ENCODE measurements around the gene NDOR1.
"Not testable (repeated sequence)": the region's sequence is repeated elsewhere in the genome, so short reads cannot be mapped to it uniquely, and the experiment has no call there.

NDOR1 gene

DNA sequence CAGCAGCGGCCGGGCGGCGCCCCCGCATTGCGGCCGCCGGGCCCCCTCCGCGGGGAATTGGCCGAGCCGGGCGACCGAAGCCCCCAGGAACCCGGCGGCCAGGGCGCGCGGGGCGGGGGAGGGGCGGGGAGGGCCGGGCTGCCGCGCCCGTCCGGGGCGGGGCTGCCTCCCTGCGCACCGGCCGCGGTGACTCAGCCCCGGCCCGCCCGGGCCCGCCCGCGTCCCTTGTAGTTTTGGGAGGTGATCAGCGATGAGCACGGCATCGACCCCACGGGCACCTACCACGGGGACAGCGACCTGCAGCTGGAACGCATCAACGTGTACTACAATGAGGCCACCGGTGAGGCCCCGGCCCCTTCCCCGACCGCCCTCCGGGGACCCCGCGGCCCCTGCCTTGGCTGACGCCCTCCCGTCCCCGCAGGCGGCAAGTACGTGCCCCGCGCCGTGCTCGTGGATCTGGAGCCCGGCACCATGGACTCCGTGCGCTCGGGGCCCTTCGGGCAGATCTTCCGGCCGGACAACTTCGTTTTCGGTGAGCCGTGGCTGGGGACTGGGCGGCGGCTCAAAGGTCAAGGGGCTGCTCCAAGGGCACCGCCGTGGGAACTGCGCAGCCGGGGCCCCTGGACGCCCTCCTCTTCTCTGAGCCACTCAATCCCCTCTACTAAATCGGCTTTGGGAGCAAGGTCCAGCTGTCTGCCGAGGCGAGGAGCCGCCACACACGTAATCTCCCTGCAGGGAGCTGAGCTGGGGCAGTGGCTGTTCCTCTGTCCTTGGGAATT is 36.2 kb downstream of the NDOR1 start:
- H3K27ac ChIP-seq (ENCODE audit: low read length): peak overlapping the region; percentile 63
- H3K4me2 ChIP-seq (ENCODE audit: low read length): peak overlapping the region; percentile 95
- peaks cover 20% of the 10 kb centered on the region for H3K36me3 ChIP-seq (replicated peaks; ENCODE audit: low read depth, low read length)
- H4K20me1 ChIP-seq (ENCODE audit: insufficient read depth, low read length): peaks cover 26% of the 10 kb centered on the region
- TF ChIP-seq EZH2phosphoT487 (IDR thresholded peaks at IDR 0.05; ENCODE audit: low read depth): no peak
- TF ChIP-seq, protein P1, sequence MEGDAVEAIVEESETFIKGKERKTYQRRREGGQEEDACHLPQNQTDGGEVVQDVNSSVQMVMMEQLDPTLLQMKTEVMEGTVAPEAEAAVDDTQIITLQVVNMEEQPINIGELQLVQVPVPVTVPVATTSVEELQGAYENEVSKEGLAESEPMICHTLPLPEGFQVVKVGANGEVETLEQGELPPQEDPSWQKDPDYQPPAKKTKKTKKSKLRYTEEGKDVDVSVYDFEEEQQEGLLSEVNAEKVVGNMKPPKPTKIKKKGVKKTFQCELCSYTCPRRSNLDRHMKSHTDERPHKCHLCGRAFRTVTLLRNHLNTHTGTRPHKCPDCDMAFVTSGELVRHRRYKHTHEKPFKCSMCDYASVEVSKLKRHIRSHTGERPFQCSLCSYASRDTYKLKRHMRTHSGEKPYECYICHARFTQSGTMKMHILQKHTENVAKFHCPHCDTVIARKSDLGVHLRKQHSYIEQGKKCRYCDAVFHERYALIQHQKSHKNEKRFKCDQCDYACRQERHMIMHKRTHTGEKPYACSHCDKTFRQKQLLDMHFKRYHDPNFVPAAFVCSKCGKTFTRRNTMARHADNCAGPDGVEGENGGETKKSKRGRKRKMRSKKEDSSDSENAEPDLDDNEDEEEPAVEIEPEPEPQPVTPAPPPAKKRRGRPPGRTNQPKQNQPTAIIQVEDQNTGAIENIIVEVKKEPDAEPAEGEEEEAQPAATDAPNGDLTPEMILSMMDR (IDR thresholded peaks at IDR 0.05; ENCODE audit: low read depth, low read length): no peak
- H3K79me2 ChIP-seq (ENCODE audit: low read length): peaks cover 47% of the 10 kb centered on the region
- H3K4me3 ChIP-seq (ENCODE audit: low read length): peak overlapping the region; percentile 97
- no peak overlapping the region for H2AFZ ChIP-seq (ENCODE audit: low read depth, low read length)
- no peaks in the 10 kb centered on the region for H3K9me3 ChIP-seq (ENCODE audit: insufficient read depth, low read length)
- peak overlapping the region; percentile 91 for H3K9ac ChIP-seq (ENCODE audit: low read length)
- H3K27me3 ChIP-seq (ENCODE audit: low read depth, low read length): no peaks in the 10 kb centered on the region
- H3K4me1 ChIP-seq (ENCODE audit: low read length): peaks cover 24% of the 10 kb centered on the region

DNA sequence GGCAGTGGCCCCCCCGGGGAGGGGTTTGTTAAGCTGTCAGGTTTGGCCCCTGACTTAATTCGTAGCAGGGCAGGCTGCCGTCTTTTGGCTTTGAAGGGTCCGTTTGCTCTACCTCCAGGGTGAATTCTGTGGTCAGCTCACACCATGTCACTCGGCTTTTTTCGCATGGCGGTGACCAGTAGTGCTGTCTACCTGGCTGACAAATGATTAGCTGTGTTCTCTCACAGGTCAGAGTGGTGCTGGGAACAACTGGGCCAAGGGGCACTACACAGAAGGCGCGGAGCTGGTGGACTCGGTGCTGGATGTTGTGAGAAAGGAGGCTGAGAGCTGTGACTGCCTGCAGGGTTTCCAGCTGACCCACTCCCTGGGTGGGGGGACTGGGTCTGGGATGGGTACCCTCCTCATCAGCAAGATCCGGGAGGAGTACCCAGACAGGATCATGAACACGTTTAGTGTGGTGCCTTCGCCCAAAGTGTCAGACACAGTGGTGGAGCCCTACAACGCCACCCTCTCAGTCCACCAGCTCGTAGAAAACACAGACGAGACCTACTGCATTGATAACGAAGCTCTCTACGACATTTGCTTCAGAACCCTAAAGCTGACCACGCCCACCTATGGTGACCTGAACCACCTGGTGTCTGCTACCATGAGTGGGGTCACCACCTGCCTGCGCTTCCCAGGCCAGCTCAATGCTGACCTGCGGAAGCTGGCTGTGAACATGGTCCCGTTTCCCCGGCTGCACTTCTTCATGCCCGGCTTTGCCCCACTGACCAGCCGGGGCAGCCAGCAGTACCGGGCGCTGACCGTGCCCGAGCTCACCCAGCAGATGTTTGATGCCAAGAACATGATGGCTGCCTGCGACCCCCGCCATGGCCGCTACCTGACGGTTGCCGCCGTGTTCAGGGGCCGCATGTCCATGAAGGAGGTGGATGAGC is 37.0 kb downstream of the NDOR1 start:
- H3K27me3 ChIP-seq (ENCODE audit: low read depth, low read length): no peaks in the 10 kb centered on the region
- H3K9ac ChIP-seq (ENCODE audit: low read length): peak overlapping the region; percentile 91
- TF ChIP-seq, protein P1 (IDR thresholded peaks at IDR 0.05; ENCODE audit: low read depth, low read length): no peak
- TF ChIP-seq EZH2phosphoT487 (IDR thresholded peaks at IDR 0.05; ENCODE audit: low read depth): no peak
- H3K79me2 ChIP-seq (ENCODE audit: low read length): peaks cover 43% of the 10 kb centered on the region
- peaks cover 20% of the 10 kb centered on the region for H3K36me3 ChIP-seq (replicated peaks; ENCODE audit: low read depth, low read length)
- H3K9me3 ChIP-seq (ENCODE audit: insufficient read depth, low read length): no peaks in the 10 kb centered on the region
- no peak overlapping the region for H2AFZ ChIP-seq (ENCODE audit: low read depth, low read length)
- peak overlapping the region; percentile 95 for H3K4me2 ChIP-seq (ENCODE audit: low read length)
- no peak overlapping the region for H3K27ac ChIP-seq (ENCODE audit: low read length)
- H4K20me1 ChIP-seq (ENCODE audit: insufficient read depth, low read length): peaks cover 26% of the 10 kb centered on the region
- peaks cover 16% of the 10 kb centered on the region for H3K4me1 ChIP-seq (ENCODE audit: low read length)
- H3K4me3 ChIP-seq (ENCODE audit: low read length): peak overlapping the region; percentile 97

DNA sequence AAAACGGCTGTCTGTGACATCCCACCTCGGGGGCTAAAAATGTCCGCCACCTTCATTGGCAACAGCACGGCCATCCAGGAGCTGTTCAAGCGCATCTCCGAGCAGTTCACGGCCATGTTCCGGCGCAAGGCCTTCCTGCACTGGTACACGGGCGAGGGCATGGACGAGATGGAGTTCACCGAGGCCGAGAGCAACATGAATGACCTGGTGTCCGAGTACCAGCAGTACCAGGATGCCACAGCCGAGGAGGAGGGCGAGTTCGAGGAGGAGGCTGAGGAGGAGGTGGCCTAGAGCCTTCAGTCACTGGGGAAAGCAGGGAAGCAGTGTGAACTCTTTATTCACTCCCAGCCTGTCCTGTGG is 37.7 kb downstream of the NDOR1 start:
- not testable (repeated sequence) for H2AFZ ChIP-seq (ENCODE audit: low read depth, low read length); H3K9ac ChIP-seq (ENCODE audit: low read length); H3K27ac ChIP-seq (ENCODE audit: low read length); H3K9me3 ChIP-seq (ENCODE audit: insufficient read depth, low read length); H3K4me2 ChIP-seq (ENCODE audit: low read length); H3K27me3 ChIP-seq (ENCODE audit: low read depth, low read length); H3K4me1 ChIP-seq (ENCODE audit: low read length); H3K4me3 ChIP-seq (ENCODE audit: low read length)
- peaks cover 26% of the 10 kb centered on the region for H4K20me1 ChIP-seq (ENCODE audit: insufficient read depth, low read length)
- H3K79me2 ChIP-seq (ENCODE audit: low read length): peaks cover 40% of the 10 kb centered on the region
- H3K36me3 ChIP-seq (replicated peaks; ENCODE audit: low read depth, low read length): peaks cover 20% of the 10 kb centered on the region

DNA sequence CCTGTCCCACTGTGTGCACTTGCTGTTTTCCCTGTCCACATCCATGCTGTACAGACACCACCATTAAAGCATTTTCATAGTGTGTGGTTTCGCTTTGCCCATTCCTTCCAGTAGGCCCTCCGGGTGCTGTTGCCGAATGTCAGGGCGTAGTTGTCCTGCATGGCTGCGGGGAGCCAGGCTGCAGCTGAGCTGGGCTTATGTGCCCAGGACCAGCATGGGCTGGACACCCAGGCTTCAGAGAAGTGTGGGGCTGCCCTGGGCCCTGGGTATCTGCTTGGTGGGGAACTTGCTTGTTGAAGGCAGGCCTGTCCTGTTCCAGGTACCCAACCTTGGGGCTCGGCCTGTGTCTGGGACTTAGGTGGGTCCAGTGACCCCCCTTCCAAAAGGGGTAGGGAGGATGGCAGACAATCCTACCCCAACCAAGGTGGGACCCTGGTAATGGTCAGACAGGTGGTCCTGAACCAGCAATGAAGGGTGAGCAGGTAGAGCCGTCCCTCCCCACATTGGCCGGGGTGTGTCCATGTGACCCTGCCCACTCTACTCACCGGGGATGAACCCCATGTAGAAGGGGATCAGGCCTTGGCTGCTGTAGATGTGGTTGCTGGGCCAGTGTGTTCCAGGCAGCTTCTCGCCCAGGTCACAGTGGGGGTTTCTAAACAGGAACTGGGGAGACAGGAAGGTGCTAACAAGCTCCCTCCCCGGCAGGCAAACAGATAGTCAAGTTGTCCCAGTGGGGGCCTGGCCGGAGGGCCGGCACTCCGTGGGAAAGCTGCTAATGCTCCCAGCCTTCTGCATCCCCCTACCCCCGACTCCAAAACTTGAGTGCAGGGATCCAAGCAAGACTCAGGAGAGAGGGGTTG is 38.4 kb downstream of the NDOR1 start:
- Histone ChIP-seq H3K27ac (ENCODE audit: low read length) (no peak overlapping the region), H3K79me2 (ENCODE audit: low read length) (peaks cover 34% of the 10 kb centered on the region), H3K9ac (ENCODE audit: low read length) (no peak overlapping the region), H3K36me3 (replicated peaks; ENCODE audit: low read depth, low read length) (peaks cover 20% of the 10 kb centered on the region), H3K4me2 (ENCODE audit: low read length) (no peak overlapping the region), H4K20me1 (ENCODE audit: insufficient read depth, low read length) (peaks cover 26% of the 10 kb centered on the region), H2AFZ (ENCODE audit: low read depth, low read length) (no peak overlapping the region), H3K4me1 (ENCODE audit: low read length) (peaks cover 7% of the 10 kb centered on the region), H3K9me3 (ENCODE audit: insufficient read depth, low read length) (no peaks in the 10 kb centered on the region), H3K4me3 (ENCODE audit: low read length) (no peak overlapping the region), H3K27me3 (ENCODE audit: low read depth, low read length) (no peaks in the 10 kb centered on the region)
- TF ChIP-seq, protein P1 (IDR thresholded peaks at IDR 0.05; ENCODE audit: low read depth, low read length): no peak
- no peak for TF ChIP-seq EZH2phosphoT487 (IDR thresholded peaks at IDR 0.05; ENCODE audit: low read depth)
